ENCODE data around the gene CLCF1.

DNA sequence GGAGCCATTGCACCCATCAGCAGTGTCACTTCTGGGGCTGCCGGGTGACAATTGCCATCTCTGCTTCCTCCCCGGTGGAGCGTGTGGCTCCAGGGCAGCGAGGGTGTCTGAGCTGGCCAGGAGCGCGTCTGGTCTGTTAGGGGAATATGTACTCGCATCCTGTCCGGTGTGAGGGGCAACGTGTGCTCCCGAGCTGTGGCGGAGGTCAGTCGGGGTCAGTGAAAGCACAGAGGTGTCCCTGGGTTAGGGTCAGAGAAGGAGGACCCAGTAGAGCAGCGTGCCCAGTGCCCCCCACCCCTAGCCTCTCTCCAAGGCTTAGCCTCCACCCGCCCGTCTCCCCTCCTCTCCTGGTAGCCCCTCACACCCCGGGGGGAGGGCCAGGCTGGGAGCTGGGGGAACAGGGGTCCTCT is 1.5 kb downstream of the CLCF1 start:
- TF ChIP-seq EZH2 (IDR thresholded peaks at IDR 0.05; ENCODE audit: borderline replicate concordance, insufficient read depth, low read length, poor library complexity, severe bottlenecking) (no peak), EP300 (conservative IDR thresholded peaks at IDR 0.05; ENCODE audit: poor library complexity, severe bottlenecking) (no peak), RAD21 (conservative IDR thresholded peaks at IDR 0.05) (no peak)

Data from neural cell (in vitro differentiated cells).